Prostate gland (tissue), 2 donors: ENCODE results near the gene POLDIP2.

Experiments
- CTCF ChIP-seq, 4 experiments: fragments of 200-600 bp in 2 of 4; fragments of 450-650 bp in 2 of 4; sonication (generic) in 2 of 4; IDR thresholded peaks; 1 replicate in 3 of 4; 2 replicates in 1 of 4; pipeline ENCODE4 v1.5.1; 2016 to 2019; ENCODE audit warnings: antibody characterized with exemption in 4 of 4, mild to moderate bottlenecking in 2 of 4, moderate library complexity in 2 of 4
- POLR2A ChIP-seq: fragments of 450-650 bp; IDR thresholded peaks from one replicate; pipeline ENCODE4 v1.6.1; 2016; ENCODE audit warnings: antibody characterized with exemption, mild to moderate bottlenecking

- no peak for TF ChIP-seq POLR2A
- no peak for TF ChIP-seq CTCF (IDR thresholded peaks at IDR 0.05)
Observed at GRCh38 chr17:28391401-28391800, 34.1 kb upstream of the POLDIP2 start.
